Spleen (tissue), 11 donors: ENCODE data around the gene VENTX. TPM values are rescaled to one million over a fixed set of nuclear protein-coding genes. Genes with fewer than 3 reads are reported as not detected.

Experiments used
- DNase-seq: peaks from one replicate; pipeline ENCODE4 v3.0.0-alpha.2; 2020
- H3K27ac ChIP-seq, 8 donors: fragments of 200-600 bp; sonication (generic) in 7 of 8; 1 replicate in 4 of 8; 2 replicates in 4 of 8; pipeline versions ENCODE4 v1.5.0 to v1.8.0; 2016 to 2021; ENCODE audit warnings: inconsistent platforms in 4 of 8, mild to moderate bottlenecking in 4 of 8, moderate library complexity in 1 of 8
- H3K27me3 ChIP-seq, 7 donors: fragments of 200-600 bp; sonication (generic) in 6 of 7; replicated peaks in 1 of 7; 1 replicate in 4 of 7; 2 replicates in 3 of 7; pipeline versions ENCODE4 v1.5.0 to v1.8.0; 2016 to 2021; ENCODE audit warnings: inconsistent platforms in 3 of 7, mild to moderate bottlenecking in 1 of 7
- H3K36me3 ChIP-seq, 6 donors: fragments of 200-600 bp; sonication (generic) in 5 of 6; 1 replicate in 4 of 6; 2 replicates in 2 of 6; pipeline versions ENCODE4 v1.5.0 to v1.8.0; 2016 to 2021; ENCODE audit warnings: inconsistent platforms in 2 of 6
- H3K4me1 ChIP-seq, 6 donors: fragments of 200-600 bp; sonication (generic) in 5 of 6; 1 replicate in 3 of 6; 2 replicates in 3 of 6; pipeline versions ENCODE4 v1.5.0 to v1.8.0; 2016 to 2021; ENCODE audit warnings: inconsistent platforms in 3 of 6
- H3K4me3 ChIP-seq, 8 donors: fragments of 200-600 bp; sonication (generic) in 7 of 8; 1 replicate in 4 of 8; 2 replicates in 4 of 8; pipeline versions ENCODE4 v1.5.0 to v1.8.0; 2016 to 2021; ENCODE audit warnings: inconsistent platforms in 4 of 8, mild to moderate bottlenecking in 4 of 8, moderate library complexity in 2 of 8
- H3K9me3 ChIP-seq, 8 donors: fragments of 200-600 bp; sonication (generic) in 7 of 8; 1 replicate in 4 of 8; 2 replicates in 4 of 8; pipeline versions ENCODE4 v1.5.0 to v1.8.0; 2016 to 2021; ENCODE audit warnings: inconsistent platforms in 4 of 8
- CTCF ChIP-seq, 11 experiments: fragments of 200-600 bp in 7 of 11; fragments of 450-650 bp in 4 of 11; sonication (generic) in 4 of 11; IDR thresholded peaks in 8 of 11; conservative IDR thresholded peaks in 3 of 11; 1 replicate in 7 of 11; 2 replicates in 4 of 11; pipeline versions ENCODE4 v1.4.0 to v1.8.0; 2016 to 2021; ENCODE audit warnings: antibody characterized with exemption in 11 of 11, inconsistent platforms in 4 of 11, mild to moderate bottlenecking in 1 of 11
- POLR2A ChIP-seq, 3 donors: fragments of 450-650 bp; IDR thresholded peaks; one replicate each; pipeline ENCODE4 v1.5.1; 2017; ENCODE audit warnings: antibody characterized with exemption in 3 of 3, mild to moderate bottlenecking in 1 of 3
- POLR2AphosphoS5 ChIP-seq, 3 donors: sonication (generic); formaldehyde crosslinking; IDR thresholded peaks; one replicate each; pipeline ENCODE4 v1.5.1; 2017; ENCODE audit warnings: antibody characterized with exemption in 3 of 3
- WGBS, 5 donors: extraction: QIAGEN DNeasy Blood & Tissue Kit in 3 of 5; methylation state at CpG; one replicate each; pipeline versions ENCODE4 v1.1.5 to v1.1.7; 2013 to 2018; 5-methylcytosine and 5-hydroxymethylcytosine counted together
- intact Hi-C: fragments of 100-400 bp; cut with DNase I; formaldehyde crosslinking; loops from one replicate; pipeline ENCODE4 v1.15.0; 2023; ENCODE audit warnings: low total_unique reads
- polyA plus RNA-seq, 3 donors: library from polyadenylated mRNA; stranded (reverse); fragments of 200-250 nt; gene quantifications; one replicate each; pipeline ENCODE4 v1.2.1, GENCODE V29; 2013
- total RNA-seq, 7 donors: library from RNA; depleted of rRNA in 3 of 7; stranded (reverse); fragments of >200 nt in 3 of 7; fragmentation: NEBNext Ultra II Directional in 4 of 7; extraction: Animal tissue kit (Norgen Biotek cat#: 25700) in 4 of 7; gene quantifications; one replicate each; pipeline versions ENCODE4 v1.1.0 to v1.2.1, GENCODE V29; 2016 to 2021
- donor health status: healthy with polysubstance abuse.
- donor health status: DM: no; HTN: no; CAD: no; lungs with moderate emphysema.
- donor health status: DM: no; HTN: no; CAD: no.
- donor health status: Bipolar disorder and iron deficiency.
- donor health status: healthy.
- donor health status: DM: no; HTN: no; CAD: no.
- donor health status: DM: yes; HTN: yes; CAD: no.

The VENTX gene
- total and polyA plus RNA-seq, 10 donors, result 0.76 to 10.4 (median 3.2) TPM

DNA sequence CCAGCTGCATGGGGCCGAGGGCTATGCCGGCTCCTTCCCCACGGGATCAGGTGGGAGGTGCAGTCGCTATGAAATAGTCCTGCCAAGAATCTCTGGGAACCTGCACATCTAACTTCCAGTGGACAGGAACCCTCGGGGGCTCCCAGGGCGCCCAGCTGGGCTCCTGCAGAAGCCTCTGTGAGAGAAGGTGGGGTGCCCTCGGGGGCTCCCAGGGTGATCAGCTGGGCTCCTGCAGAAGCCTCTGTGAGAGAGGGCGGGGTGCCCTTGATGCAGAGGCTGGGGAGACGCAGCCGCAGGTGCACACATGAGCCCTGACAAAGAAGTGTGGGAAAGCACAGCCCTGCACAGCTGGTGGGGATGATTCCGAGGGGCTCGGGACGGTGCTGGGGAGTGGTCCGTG lies 5.9 kb downstream of the VENTX start:
- Histone ChIP-seq H3K4me1 (peaks cover 3 to 35% (median 17%) of the 10 kb centered on the region in 6 donors), H3K27me3 (peaks cover 0 to 97% (median 46%) of the 10 kb centered on the region in 7 donors), H3K36me3 (no peaks in the 10 kb centered on the region), H3K9me3 (no peaks in the 10 kb centered on the region), H3K27ac (no peak overlapping the region), H3K4me3 (no peak overlapping the region)
- TF ChIP-seq CTCF (IDR thresholded peaks at IDR 0.05 in 8 of 11, conservative IDR thresholded peaks at IDR 0.05 in 3 of 11), result no peak
- no peak for TF ChIP-seq POLR2A (IDR thresholded peaks at IDR 0.05)
- TF ChIP-seq POLR2AphosphoS5 (IDR thresholded peaks at IDR 0.05), result no peak
- 74 to 87% (median 80%) methylated on average over 10 to 14 of the region's 14 CpGs for WGBS, 5 donors
- DNase-seq, result no peak
- intact Hi-C loops, result no loop called here

DNA sequence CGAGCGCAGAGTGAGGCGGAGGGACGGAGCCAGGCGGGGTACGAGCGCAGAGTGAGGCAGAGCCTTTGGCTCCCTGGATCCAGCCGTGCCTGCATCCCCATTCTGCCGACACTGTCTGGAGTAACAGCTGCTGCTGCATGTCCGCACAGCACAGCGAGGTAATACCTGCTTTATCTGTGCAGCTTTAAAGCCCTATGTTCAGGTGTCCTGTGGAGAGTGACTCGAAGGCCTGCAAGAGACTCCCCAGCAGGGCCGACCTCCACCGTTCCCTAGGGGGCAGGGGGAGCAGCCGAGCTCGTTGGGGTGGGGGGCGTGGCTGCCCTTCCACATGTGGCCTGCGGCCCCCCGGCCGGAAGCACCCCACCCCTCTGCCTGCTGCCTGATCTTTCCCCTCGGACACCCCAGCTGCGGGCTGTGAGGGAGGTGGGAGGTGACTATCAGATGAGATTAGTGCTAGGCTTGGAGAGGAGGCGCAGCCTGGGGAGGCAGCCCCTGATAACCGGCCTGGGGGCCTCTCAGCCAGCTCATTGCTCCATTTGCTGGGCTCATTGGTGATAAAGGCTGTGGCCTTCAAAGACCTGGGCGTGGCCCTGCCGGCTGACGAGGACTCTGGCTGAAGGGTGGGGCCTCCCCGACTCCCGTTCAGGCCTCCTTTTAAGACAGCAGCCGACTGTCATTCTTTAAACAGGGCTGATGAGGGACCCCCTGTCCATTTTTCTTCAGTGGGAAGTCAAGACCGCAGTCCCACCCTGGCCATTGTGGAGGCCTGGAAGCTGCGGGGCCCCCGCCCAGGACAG lies 8.0 kb downstream of the VENTX start:
- Histone ChIP-seq H3K27me3 (peaks cover 0 to 88% (median 33%) of the 10 kb centered on the region in 7 donors), H3K36me3 (no peaks in the 10 kb centered on the region), H3K9me3 (no peaks in the 10 kb centered on the region), H3K4me3 (no peak overlapping the region), H3K27ac (no peak overlapping the region), H3K4me1 (peaks cover 3 to 22% (median 16%) of the 10 kb centered on the region in 6 donors)
- intact Hi-C loops, result no loop called here
- WGBS, 5 donors, result 58 to 80% (median 71%) methylated on average over 13 to 33 of the region's 33 CpGs
- no peak for DNase-seq
- no peak for TF ChIP-seq CTCF (IDR thresholded peaks at IDR 0.05 in 8 of 11, conservative IDR thresholded peaks at IDR 0.05 in 3 of 11)
- TF ChIP-seq POLR2AphosphoS5 (IDR thresholded peaks at IDR 0.05), result no peak
- no peak for TF ChIP-seq POLR2A (IDR thresholded peaks at IDR 0.05)

GRCh38 chr10:133246236-133246626 lies 8.6 kb downstream of the VENTX start:
- intact Hi-C loops, result no loop called here
- Histone ChIP-seq H3K4me3 (no peak overlapping the region), H3K36me3 (no peaks in the 10 kb centered on the region), H3K4me1 (peaks cover 0 to 16% (median 10%) of the 10 kb centered on the region in 6 donors), H3K27ac (no peak overlapping the region), H3K27me3 (peaks cover 0 to 83% (median 33%) of the 10 kb centered on the region in 7 donors), H3K9me3 (no peaks in the 10 kb centered on the region)
- WGBS, 5 donors, result 67 to 78% (median 73%) methylated on average over 12 of the region's 12 CpGs
- no peak for DNase-seq
- TF ChIP-seq CTCF (IDR thresholded peaks at IDR 0.05 in 8 of 11, conservative IDR thresholded peaks at IDR 0.05 in 3 of 11) (no peak), POLR2AphosphoS5 (IDR thresholded peaks at IDR 0.05) (no peak), POLR2A (IDR thresholded peaks at IDR 0.05) (no peak)

DNA sequence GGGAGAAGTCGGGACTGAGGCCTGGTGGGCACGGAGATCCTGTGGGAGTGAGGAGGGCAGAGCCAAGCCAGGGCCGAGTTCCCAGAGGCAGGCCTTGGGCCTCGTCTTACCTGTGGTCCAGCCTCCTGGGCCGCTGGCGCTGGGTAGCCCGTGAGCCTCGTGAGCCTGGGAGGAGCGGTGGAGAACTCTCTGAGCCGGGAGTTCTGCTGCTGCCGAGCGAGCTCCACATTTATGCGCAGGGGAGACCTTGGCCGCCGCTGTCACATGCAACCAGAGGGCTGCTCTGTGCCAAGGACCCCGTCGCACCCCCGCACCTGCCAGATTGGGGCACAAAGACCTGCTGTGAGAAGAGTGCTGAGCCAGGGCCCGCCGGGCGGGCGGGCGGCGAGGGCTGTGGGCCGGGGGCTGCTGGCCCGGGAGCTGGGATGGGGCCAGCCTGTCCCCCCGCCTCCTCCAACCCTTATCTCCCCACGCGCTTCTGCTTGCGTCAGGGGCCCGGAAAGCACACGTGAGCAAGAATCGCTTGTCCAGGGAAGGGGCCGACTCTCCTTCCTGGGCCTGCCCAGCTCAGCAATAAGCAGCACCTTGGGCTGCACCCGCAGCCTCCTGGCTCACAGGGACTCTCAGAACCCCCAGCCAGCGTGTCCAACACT lies 10.2 kb downstream of the VENTX start:
- peaks cover 0 to 80% (median 33%) of the 10 kb centered on the region in 7 donors for H3K27me3 ChIP-seq
- peaks cover 0 to 4% (median 0%) of the 10 kb centered on the region in 6 donors for H3K4me1 ChIP-seq
- no peaks in the 10 kb centered on the region for H3K9me3 ChIP-seq
- 74 to 88% (median 83%) methylated on average over 24 to 36 of the region's 36 CpGs for WGBS, 5 donors
- H3K4me3 ChIP-seq, result no peak overlapping the region
- intact Hi-C loops, result no loop called here
- no peak overlapping the region for H3K27ac ChIP-seq
- H3K36me3 ChIP-seq, result no peaks in the 10 kb centered on the region
- no peak for DNase-seq
- no peak for TF ChIP-seq CTCF (IDR thresholded peaks at IDR 0.05 in 8 of 11, conservative IDR thresholded peaks at IDR 0.05 in 3 of 11)
- TF ChIP-seq POLR2A (IDR thresholded peaks at IDR 0.05), result no peak
- TF ChIP-seq POLR2AphosphoS5 (IDR thresholded peaks at IDR 0.05), result no peak
